ENCODE results near the gene AK1. TPM values are rescaled to one million over a fixed set of nuclear protein-coding genes. Genes with fewer than 3 reads are reported as not detected.

Gene AK1
- total and polyA plus RNA-seq, 2 of the 13 experiments (the other 11 are each of a cell fraction or from before 2014, with no cell fraction given), result 19.1 to 32.8 TPM

DNA sequence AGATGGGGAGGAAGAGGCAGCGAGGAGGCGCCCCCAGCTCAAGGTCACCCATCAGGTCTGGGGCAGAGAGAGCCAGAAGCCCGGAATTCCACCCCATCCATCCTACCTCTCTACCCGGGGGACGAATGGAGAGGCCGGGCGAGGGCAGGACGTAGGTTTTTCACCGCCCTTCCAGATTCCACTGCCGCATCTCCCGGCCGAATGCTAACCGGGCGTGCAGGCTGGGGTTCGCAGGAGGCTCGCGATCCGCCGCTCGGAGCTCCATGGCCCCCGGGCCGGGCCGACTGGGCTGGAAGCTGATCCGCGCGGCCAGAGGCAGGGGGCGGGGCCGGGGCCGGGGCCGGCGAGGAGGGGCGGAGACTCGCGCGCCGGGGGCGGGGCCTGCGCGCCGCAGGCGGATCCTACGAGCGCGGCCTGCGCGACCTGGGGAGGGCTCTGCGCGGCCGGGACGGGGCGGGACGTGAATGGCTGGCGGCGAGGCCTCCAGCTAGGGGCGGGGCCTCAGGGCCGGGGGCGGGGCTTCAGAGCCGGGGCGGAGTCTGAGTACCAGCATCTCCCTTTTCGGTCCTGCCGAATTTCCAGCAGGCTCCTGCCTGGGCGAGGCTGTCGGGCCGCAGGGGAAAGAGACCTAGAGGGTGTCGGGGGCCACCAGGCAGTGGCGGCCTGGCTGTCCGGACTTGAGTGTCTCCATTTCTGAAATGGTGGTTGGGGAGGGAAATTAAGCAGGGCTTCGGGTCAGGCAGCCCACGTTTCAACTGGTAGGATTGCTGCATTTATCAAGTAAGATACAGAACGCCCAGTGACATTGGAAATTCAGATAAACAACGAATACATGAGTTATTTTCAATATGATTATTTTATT is 39.5 kb upstream of the AK1 start, which contains the start of gene ST6GALNAC4 (continued):
- TF ChIP-seq, protein P1, sequence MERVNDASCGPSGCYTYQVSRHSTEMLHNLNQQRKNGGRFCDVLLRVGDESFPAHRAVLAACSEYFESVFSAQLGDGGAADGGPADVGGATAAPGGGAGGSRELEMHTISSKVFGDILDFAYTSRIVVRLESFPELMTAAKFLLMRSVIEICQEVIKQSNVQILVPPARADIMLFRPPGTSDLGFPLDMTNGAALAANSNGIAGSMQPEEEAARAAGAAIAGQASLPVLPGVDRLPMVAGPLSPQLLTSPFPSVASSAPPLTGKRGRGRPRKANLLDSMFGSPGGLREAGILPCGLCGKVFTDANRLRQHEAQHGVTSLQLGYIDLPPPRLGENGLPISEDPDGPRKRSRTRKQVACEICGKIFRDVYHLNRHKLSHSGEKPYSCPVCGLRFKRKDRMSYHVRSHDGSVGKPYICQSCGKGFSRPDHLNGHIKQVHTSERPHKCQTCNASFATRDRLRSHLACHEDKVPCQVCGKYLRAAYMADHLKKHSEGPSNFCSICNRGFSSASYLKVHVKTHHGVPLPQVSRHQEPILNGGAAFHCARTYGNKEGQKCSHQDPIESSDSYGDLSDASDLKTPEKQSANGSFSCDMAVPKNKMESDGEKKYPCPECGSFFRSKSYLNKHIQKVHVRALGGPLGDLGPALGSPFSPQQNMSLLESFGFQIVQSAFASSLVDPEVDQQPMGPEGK (CRISPR knock-in tag; IDR thresholded peaks at IDR 0.05), result peak; percentile 46; the same call in 1 of the 2 replicates
- TF ChIP-seq MAX (IDR thresholded peaks at IDR 0.05), result no peak; the same call in none of the 2 replicates
- peak; percentile 81 for TF ChIP-seq SP4 (CRISPR knock-in tag; IDR thresholded peaks at IDR 0.05)
- no peak for TF ChIP-seq ZNF432 (CRISPR knock-in tag; IDR thresholded peaks at IDR 0.05; ENCODE audit: borderline replicate concordance)
- TF ChIP-seq ZNF616 (CRISPR knock-in tag; IDR thresholded peaks at IDR 0.05; ENCODE audit: low read depth), result no peak
- TF ChIP-seq ZMAT3 (CRISPR knock-in tag; conservative IDR thresholded peaks at IDR 0.05), result no peak
- TF ChIP-seq FOXJ3 (CRISPR knock-in tag; IDR thresholded peaks at IDR 0.05; ENCODE audit: borderline replicate concordance), result 0 out of 2 replicates have a peak, but pooled peaks have one; percentile 1
- no peak for TF ChIP-seq ARID2 (CRISPR knock-in tag; IDR thresholded peaks at IDR 0.05; ENCODE audit: borderline replicate concordance)
- peak; percentile 38; the same call in 1 of the 2 replicates for TF ChIP-seq PHF21A (CRISPR knock-in tag; IDR thresholded peaks at IDR 0.05)
- TF ChIP-seq MAZ (IDR thresholded peaks at IDR 0.05; ENCODE audit: borderline replicate concordance, low read depth, low read length), result no peak
- peak; percentile 67; the same call in 1 of the 2 replicates for TF ChIP-seq MAZ (CRISPR knock-in tag; IDR thresholded peaks at IDR 0.05; ENCODE audit: low read depth)
- TF ChIP-seq SIN3B (IDR thresholded peaks at IDR 0.05; ENCODE audit: low read length), result no peak
- no peak for TF ChIP-seq ZBTB43 (CRISPR knock-in tag; conservative IDR thresholded peaks at IDR 0.05)
- TF ChIP-seq, protein P2, sequence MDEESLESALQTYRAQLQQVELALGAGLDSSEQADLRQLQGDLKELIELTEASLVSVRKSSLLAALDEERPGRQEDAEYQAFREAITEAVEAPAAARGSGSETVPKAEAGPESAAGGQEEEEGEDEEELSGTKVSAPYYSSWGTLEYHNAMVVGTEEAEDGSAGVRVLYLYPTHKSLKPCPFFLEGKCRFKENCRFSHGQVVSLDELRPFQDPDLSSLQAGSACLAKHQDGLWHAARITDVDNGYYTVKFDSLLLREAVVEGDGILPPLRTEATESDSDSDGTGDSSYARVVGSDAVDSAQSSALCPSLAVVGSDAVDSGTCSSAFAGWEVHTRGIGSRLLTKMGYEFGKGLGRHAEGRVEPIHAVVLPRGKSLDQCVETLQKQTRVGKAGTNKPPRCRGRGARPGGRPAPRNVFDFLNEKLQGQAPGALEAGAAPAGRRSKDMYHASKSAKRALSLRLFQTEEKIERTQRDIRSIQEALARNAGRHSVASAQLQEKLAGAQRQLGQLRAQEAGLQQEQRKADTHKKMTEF (CRISPR knock-in tag; IDR thresholded peaks at IDR 0.05), result peak; percentile 12; the same call in 1 of the 2 replicates
- no peak for TF ChIP-seq RFX5 (IDR thresholded peaks at IDR 0.05; ENCODE audit: low read depth, low read length)
- TF ChIP-seq AHR (CRISPR knock-in tag; IDR thresholded peaks at IDR 0.05), result no peak
- TF ChIP-seq SUZ12 (IDR thresholded peaks at IDR 0.05; ENCODE audit: low read depth, low read length), result no peak
- no peak for TF ChIP-seq NR2C2 (CRISPR knock-in tag; IDR thresholded peaks at IDR 0.05; ENCODE audit: borderline replicate concordance)
- TF ChIP-seq ZNF629 (CRISPR knock-in tag; conservative IDR thresholded peaks at IDR 0.05), result 0 out of 2 replicates have a peak, but pooled peaks have one; percentile 8
- TF ChIP-seq USF2 (IDR thresholded peaks at IDR 0.05; ENCODE audit: low read depth, low read length), result no peak
- TF ChIP-seq USF2 (CRISPR knock-in tag; IDR thresholded peaks at IDR 0.05; ENCODE audit: borderline replicate concordance), result no peak
- TF ChIP-seq, protein P3, sequence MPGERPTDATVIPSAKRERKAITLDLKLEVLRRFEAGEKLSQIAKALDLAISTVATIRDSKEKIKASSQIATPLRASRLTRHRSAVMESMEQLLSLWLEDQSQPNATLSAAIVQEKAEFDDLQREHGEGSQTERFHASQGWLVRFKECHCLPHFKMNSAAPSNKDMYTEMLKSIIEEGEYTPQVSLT (CRISPR knock-in tag; IDR thresholded peaks at IDR 0.05; ENCODE audit: borderline replicate concordance, low read depth), result no peak

All from HepG2 (cell line).